GM13976 (cell line): ENCODE data around the gene ROR2.

Experiments
- DNase-seq: peaks from one replicate; pipeline ENCODE4 v3.0.0; 2012; ENCODE audit warnings: low spot score
- in situ Hi-C: fragments of 300-500 bp; cut with MboI; formaldehyde crosslinking; loops from one replicate; pipeline ENCODE4 v1.12.0; 2022; ENCODE audit warnings: low sequenced_read_pairs, mixed read lengths, inconsistent platforms; ENCODE audit not compliant: unreplicated experiment
- TF ChIP-seq, protein P1 (sequence below): IDR thresholded peaks from 2 replicates; pipeline ENCODE4 v1.5.1; 2012; ENCODE audit warnings: borderline replicate concordance, mild to moderate bottlenecking; ENCODE audit not compliant: insufficient read depth; ENCODE audit errors: extremely low read depth, missing control alignments, control extremely low read depth

Gene ROR2

GRCh38 chr9:91727316-91727861 lies 222.6 kb downstream of the ROR2 start:
- in situ Hi-C loops, result loop anchor here (10.0 kb wide), 1 partner anchor 293 kb away; no protein-coding TSS in a partner anchor
- peak; percentile 81 for DNase-seq
- TF ChIP-seq, protein P1, sequence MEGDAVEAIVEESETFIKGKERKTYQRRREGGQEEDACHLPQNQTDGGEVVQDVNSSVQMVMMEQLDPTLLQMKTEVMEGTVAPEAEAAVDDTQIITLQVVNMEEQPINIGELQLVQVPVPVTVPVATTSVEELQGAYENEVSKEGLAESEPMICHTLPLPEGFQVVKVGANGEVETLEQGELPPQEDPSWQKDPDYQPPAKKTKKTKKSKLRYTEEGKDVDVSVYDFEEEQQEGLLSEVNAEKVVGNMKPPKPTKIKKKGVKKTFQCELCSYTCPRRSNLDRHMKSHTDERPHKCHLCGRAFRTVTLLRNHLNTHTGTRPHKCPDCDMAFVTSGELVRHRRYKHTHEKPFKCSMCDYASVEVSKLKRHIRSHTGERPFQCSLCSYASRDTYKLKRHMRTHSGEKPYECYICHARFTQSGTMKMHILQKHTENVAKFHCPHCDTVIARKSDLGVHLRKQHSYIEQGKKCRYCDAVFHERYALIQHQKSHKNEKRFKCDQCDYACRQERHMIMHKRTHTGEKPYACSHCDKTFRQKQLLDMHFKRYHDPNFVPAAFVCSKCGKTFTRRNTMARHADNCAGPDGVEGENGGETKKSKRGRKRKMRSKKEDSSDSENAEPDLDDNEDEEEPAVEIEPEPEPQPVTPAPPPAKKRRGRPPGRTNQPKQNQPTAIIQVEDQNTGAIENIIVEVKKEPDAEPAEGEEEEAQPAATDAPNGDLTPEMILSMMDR, result peak; percentile 68

GRCh38 chr9:91726406-91727100 lies 223.5 kb downstream of the ROR2 start:
- in situ Hi-C loops, result loop anchor here (10.0 kb wide), 1 partner anchor 292 kb away; no protein-coding TSS in a partner anchor
- TF ChIP-seq, protein P1, result no peak
- no peak for DNase-seq

- TF ChIP-seq, protein P1, result no peak
- DNase-seq, result no peak
- in situ Hi-C loops, result loop anchor here (10.0 kb wide), 1 partner anchor 291 kb away; no protein-coding TSS in a partner anchor
Measured at GRCh38 chr9:91725651-91726050, 224.4 kb downstream of the ROR2 start.

GRCh38 chr9:91724609-91725505 lies 225.2 kb downstream of the ROR2 start:
- TF ChIP-seq, protein P1, result no peak
- DNase-seq, result no peak
- in situ Hi-C loops, result loop anchor here (10.0 kb wide), 1 partner anchor 290 kb away; no protein-coding TSS in a partner anchor

- DNase-seq, result no peak
- TF ChIP-seq, protein P1, result no peak
- in situ Hi-C loops, result loop anchor here (10.0 kb wide), 1 partner anchor 289 kb away; no protein-coding TSS in a partner anchor
Measured at GRCh38 chr9:91724068-91724440, 226.0 kb downstream of the ROR2 start.

- in situ Hi-C loops, result loop anchor here (10.0 kb wide), 1 partner anchor 289 kb away; no protein-coding TSS in a partner anchor
- no peak for DNase-seq
- TF ChIP-seq, protein P1, result no peak
Measured at GRCh38 chr9:91723420-91724067, 226.5 kb downstream of the ROR2 start.
